Mammary epithelial cell (primary cell): ENCODE results near the gene ELMO1.

Experiments used
- EZH2 ChIP-seq: IDR thresholded peaks from 2 replicates; pipeline ENCODE4 v1.6.1; 2012; ENCODE audit warnings: low read length, inconsistent platforms, borderline replicate concordance
- TF ChIP-seq, protein P1 (sequence below), 2 donors: IDR thresholded peaks in 1 of 2; conservative IDR thresholded peaks in 1 of 2; 2 replicates each; pipeline ENCODE4 v1.5.1; 2011 to 2012; ENCODE audit warnings: inconsistent platforms in 2 of 2, low read length in 2 of 2, mild to moderate bottlenecking in 2 of 2, control low read depth in 1 of 2, low read depth in 1 of 2; ENCODE audit not compliant: insufficient read depth in 1 of 2; ENCODE audit errors: extremely low read depth in 1 of 2

DNA sequence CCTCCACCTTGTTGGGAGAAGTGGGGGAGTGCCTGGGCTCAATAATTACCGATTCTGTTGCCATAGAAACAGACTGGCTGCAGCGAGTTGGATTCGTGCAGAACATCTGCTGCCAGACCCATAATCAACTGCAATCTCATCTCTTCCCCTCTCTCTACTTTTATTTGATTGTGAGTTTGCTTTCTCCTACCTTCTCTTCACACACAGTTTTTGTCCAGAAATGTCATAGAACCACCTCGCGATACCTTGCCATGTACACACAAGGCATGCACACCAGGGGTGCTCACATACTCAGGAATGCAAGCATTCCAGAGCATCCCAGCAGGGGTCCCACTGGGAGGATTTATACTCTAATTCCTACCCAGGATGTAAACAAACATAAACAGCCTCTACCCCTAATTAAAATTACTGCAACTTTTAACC is 462.1 kb downstream of the ELMO1 start:
- TF ChIP-seq, protein P1, sequence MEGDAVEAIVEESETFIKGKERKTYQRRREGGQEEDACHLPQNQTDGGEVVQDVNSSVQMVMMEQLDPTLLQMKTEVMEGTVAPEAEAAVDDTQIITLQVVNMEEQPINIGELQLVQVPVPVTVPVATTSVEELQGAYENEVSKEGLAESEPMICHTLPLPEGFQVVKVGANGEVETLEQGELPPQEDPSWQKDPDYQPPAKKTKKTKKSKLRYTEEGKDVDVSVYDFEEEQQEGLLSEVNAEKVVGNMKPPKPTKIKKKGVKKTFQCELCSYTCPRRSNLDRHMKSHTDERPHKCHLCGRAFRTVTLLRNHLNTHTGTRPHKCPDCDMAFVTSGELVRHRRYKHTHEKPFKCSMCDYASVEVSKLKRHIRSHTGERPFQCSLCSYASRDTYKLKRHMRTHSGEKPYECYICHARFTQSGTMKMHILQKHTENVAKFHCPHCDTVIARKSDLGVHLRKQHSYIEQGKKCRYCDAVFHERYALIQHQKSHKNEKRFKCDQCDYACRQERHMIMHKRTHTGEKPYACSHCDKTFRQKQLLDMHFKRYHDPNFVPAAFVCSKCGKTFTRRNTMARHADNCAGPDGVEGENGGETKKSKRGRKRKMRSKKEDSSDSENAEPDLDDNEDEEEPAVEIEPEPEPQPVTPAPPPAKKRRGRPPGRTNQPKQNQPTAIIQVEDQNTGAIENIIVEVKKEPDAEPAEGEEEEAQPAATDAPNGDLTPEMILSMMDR (conservative IDR thresholded peaks at IDR 0.05 in 1 of 2, IDR thresholded peaks at IDR 0.05 in 1 of 2; ENCODE audit: extremely low read depth in 1 of 2, insufficient read depth in 1 of 2, low read depth in 1 of 2, low read length in 2 of 2): no peak
- no peak for TF ChIP-seq EZH2
